ENCODE results near the gene CACNA1B. TPM values are rescaled to one million over a fixed set of nuclear protein-coding genes. Genes with fewer than 3 reads are reported as not detected.

The CACNA1B gene
- total RNA-seq, 1 experiment from 2014 or later: not detected

- Histone ChIP-seq H3K36me3 (ENCODE audit: insufficient read depth, low read length) (no peaks in the 10 kb centered on the region; the same call in 1 of the 2 replicates), H3K4me1 (ENCODE audit: low read length) (no peaks in the 10 kb centered on the region), H3K27ac (ENCODE audit: low read length) (no peak overlapping the region), H3K27me3 (ENCODE audit: low read length) (no peaks in the 10 kb centered on the region), H3K9ac (ENCODE audit: low read length) (no peak overlapping the region), H2AFZ (ENCODE audit: low read length) (no peak overlapping the region), H4K20me1 (ENCODE audit: insufficient read depth, low read depth, low read length) (no peaks in the 10 kb centered on the region), H3K9me2 (replicated peaks; ENCODE audit: insufficient read depth, low read length) (no peaks in the 10 kb centered on the region), H3K9me3 (ENCODE audit: low read length) (peaks cover 32% of the 10 kb centered on the region), H3K79me2 (ENCODE audit: low read length) (no peaks in the 10 kb centered on the region), H3K4me3 (ENCODE audit: low read length) (no peak overlapping the region), H3K4me2 (ENCODE audit: low read depth, low read length, poor library complexity, severe bottlenecking) (no peak overlapping the region)
- no peak for DNase-seq
Observed at GRCh38 chr9:137946993-137947392, 69.4 kb downstream of the CACNA1B start.

DNA sequence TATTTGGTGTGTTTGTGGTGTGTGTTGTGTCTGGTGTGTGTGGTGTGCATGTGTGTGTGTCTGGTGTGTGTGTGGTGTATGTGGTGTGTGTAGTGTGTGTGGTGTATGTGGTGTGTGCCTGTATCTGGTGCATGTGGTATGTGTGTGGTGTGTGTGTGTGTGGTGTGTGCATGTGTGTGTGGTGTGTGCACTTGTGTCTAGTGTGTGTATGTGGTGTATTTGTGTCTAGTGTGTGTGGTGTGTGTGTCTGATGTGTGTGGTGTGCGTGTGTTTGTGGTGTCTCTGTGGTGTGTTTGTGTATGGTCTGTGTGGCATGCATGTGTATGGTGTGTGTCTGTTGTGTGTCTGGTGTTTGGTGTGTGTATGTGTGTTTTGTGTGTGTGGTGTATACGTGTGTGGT lies 71.1 kb downstream of the CACNA1B start:
- no peak overlapping the region for H3K4me2 ChIP-seq (ENCODE audit: low read depth, low read length, poor library complexity, severe bottlenecking)
- H4K20me1 ChIP-seq (ENCODE audit: insufficient read depth, low read depth, low read length): no peaks in the 10 kb centered on the region
- DNase-seq: no peak
- H3K4me1 ChIP-seq (ENCODE audit: low read length): no peaks in the 10 kb centered on the region
- no peaks in the 10 kb centered on the region; the same call in 1 of the 2 replicates for H3K36me3 ChIP-seq (ENCODE audit: insufficient read depth, low read length)
- H3K4me3 ChIP-seq (ENCODE audit: low read length): no peak overlapping the region
- H2AFZ ChIP-seq (ENCODE audit: low read length): no peak overlapping the region
- H3K9ac ChIP-seq (ENCODE audit: low read length): no peak overlapping the region
- no peaks in the 10 kb centered on the region for H3K79me2 ChIP-seq (ENCODE audit: low read length)
- no peaks in the 10 kb centered on the region for H3K27me3 ChIP-seq (ENCODE audit: low read length)
- peaks cover 32% of the 10 kb centered on the region for H3K9me3 ChIP-seq (ENCODE audit: low read length)
- no peaks in the 10 kb centered on the region for H3K9me2 ChIP-seq (replicated peaks; ENCODE audit: insufficient read depth, low read length)
- no peak overlapping the region for H3K27ac ChIP-seq (ENCODE audit: low read length)

GRCh38 chr9:137949260-137949659 lies 71.7 kb downstream of the CACNA1B start:
- H3K4me1 ChIP-seq (ENCODE audit: low read length): no peaks in the 10 kb centered on the region
- no peaks in the 10 kb centered on the region for H3K27me3 ChIP-seq (ENCODE audit: low read length)
- H3K9me3 ChIP-seq (ENCODE audit: low read length): peaks cover 32% of the 10 kb centered on the region
- no peak overlapping the region for H3K4me3 ChIP-seq (ENCODE audit: low read length)
- H3K36me3 ChIP-seq (ENCODE audit: insufficient read depth, low read length): no peaks in the 10 kb centered on the region; the same call in 1 of the 2 replicates
- H4K20me1 ChIP-seq (ENCODE audit: insufficient read depth, low read depth, low read length): no peaks in the 10 kb centered on the region
- no peak overlapping the region for H3K9ac ChIP-seq (ENCODE audit: low read length)
- no peak for DNase-seq
- no peaks in the 10 kb centered on the region for H3K79me2 ChIP-seq (ENCODE audit: low read length)
- H2AFZ ChIP-seq (ENCODE audit: low read length): no peak overlapping the region
- H3K27ac ChIP-seq (ENCODE audit: low read length): no peak overlapping the region
- no peak overlapping the region for H3K4me2 ChIP-seq (ENCODE audit: low read depth, low read length, poor library complexity, severe bottlenecking)
- no peaks in the 10 kb centered on the region for H3K9me2 ChIP-seq (replicated peaks; ENCODE audit: insufficient read depth, low read length)

- no peak overlapping the region for H2AFZ ChIP-seq (ENCODE audit: low read length)
- no peaks in the 10 kb centered on the region for H3K9me2 ChIP-seq (replicated peaks; ENCODE audit: insufficient read depth, low read length)
- H3K9me3 ChIP-seq (ENCODE audit: low read length): peaks cover 21% of the 10 kb centered on the region
- H3K9ac ChIP-seq (ENCODE audit: low read length): no peak overlapping the region
- no peaks in the 10 kb centered on the region for H3K27me3 ChIP-seq (ENCODE audit: low read length)
- no peaks in the 10 kb centered on the region for H4K20me1 ChIP-seq (ENCODE audit: insufficient read depth, low read depth, low read length)
- no peaks in the 10 kb centered on the region; the same call in 1 of the 2 replicates for H3K36me3 ChIP-seq (ENCODE audit: insufficient read depth, low read length)
- H3K4me3 ChIP-seq (ENCODE audit: low read length): no peak overlapping the region
- no peak overlapping the region for H3K4me2 ChIP-seq (ENCODE audit: low read depth, low read length, poor library complexity, severe bottlenecking)
- no peak for DNase-seq
- no peaks in the 10 kb centered on the region for H3K4me1 ChIP-seq (ENCODE audit: low read length)
- H3K79me2 ChIP-seq (ENCODE audit: low read length): no peaks in the 10 kb centered on the region
- no peak overlapping the region for H3K27ac ChIP-seq (ENCODE audit: low read length)
Observed at GRCh38 chr9:137951107-137951506, 73.5 kb downstream of the CACNA1B start.

- Histone ChIP-seq H3K4me2 (ENCODE audit: low read depth, low read length, poor library complexity, severe bottlenecking) (no peak overlapping the region), H3K9ac (ENCODE audit: low read length) (no peak overlapping the region), H3K27me3 (ENCODE audit: low read length) (no peaks in the 10 kb centered on the region), H3K9me3 (ENCODE audit: low read length) (peaks cover 15% of the 10 kb centered on the region), H3K4me3 (ENCODE audit: low read length) (no peak overlapping the region), H3K27ac (ENCODE audit: low read length) (no peak overlapping the region), H4K20me1 (ENCODE audit: insufficient read depth, low read depth, low read length) (no peaks in the 10 kb centered on the region), H2AFZ (ENCODE audit: low read length) (no peak overlapping the region), H3K4me1 (ENCODE audit: low read length) (no peaks in the 10 kb centered on the region), H3K9me2 (replicated peaks; ENCODE audit: insufficient read depth, low read length) (no peaks in the 10 kb centered on the region), H3K79me2 (ENCODE audit: low read length) (no peaks in the 10 kb centered on the region), H3K36me3 (ENCODE audit: insufficient read depth, low read length) (no peaks in the 10 kb centered on the region; the same call in 1 of the 2 replicates)
- DNase-seq: no peak
Observed at GRCh38 chr9:137951597-137952490, 74.3 kb downstream of the CACNA1B start.

DNA sequence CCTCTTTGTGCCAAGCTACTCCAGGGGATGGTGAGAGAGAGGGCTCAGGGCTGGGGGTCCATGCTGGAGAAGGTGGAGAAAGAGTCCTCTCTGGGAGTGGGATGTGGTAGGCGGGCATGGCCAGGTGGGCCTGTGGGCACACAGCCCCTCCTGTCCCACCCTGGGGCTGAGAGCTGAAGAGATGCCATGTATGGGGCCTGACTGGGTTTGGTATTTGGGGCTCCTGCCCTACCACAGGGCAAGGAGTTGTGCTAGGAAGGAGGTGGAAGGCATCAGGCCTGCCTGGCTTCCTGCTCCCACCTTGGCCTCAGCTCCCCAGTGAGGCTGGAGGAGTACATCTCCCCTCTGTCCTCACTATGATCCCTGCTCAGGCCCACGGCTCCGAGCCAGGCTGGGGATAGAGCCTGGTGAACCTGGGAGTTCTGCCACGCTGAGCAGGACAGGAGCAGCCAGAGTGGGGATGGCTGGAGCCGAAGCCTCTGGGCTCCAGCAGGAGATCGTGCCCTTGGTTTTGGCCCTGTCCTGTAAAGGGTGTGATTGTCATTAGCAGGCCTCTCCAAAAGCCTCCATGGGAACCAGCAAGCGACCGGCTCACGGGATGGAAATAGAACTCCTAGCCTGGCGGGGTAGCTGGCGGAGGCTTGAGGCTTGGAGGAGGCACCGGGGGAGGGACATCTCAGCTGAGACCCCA lies 75.5 kb downstream of the CACNA1B start:
- Histone ChIP-seq H3K36me3 (ENCODE audit: insufficient read depth, low read length) (no peaks in the 10 kb centered on the region; the same call in 1 of the 2 replicates), H3K9me3 (ENCODE audit: low read length) (peaks cover 8% of the 10 kb centered on the region), H2AFZ (ENCODE audit: low read length) (no peak overlapping the region), H3K4me3 (ENCODE audit: low read length) (no peak overlapping the region), H3K4me1 (ENCODE audit: low read length) (no peaks in the 10 kb centered on the region), H4K20me1 (ENCODE audit: insufficient read depth, low read depth, low read length) (no peaks in the 10 kb centered on the region), H3K9ac (ENCODE audit: low read length) (no peak overlapping the region), H3K79me2 (ENCODE audit: low read length) (no peaks in the 10 kb centered on the region), H3K9me2 (replicated peaks; ENCODE audit: insufficient read depth, low read length) (no peaks in the 10 kb centered on the region), H3K4me2 (ENCODE audit: low read depth, low read length, poor library complexity, severe bottlenecking) (no peak overlapping the region), H3K27me3 (ENCODE audit: low read length) (no peaks in the 10 kb centered on the region), H3K27ac (ENCODE audit: low read length) (no peak overlapping the region)
- no peak for DNase-seq

DNA sequence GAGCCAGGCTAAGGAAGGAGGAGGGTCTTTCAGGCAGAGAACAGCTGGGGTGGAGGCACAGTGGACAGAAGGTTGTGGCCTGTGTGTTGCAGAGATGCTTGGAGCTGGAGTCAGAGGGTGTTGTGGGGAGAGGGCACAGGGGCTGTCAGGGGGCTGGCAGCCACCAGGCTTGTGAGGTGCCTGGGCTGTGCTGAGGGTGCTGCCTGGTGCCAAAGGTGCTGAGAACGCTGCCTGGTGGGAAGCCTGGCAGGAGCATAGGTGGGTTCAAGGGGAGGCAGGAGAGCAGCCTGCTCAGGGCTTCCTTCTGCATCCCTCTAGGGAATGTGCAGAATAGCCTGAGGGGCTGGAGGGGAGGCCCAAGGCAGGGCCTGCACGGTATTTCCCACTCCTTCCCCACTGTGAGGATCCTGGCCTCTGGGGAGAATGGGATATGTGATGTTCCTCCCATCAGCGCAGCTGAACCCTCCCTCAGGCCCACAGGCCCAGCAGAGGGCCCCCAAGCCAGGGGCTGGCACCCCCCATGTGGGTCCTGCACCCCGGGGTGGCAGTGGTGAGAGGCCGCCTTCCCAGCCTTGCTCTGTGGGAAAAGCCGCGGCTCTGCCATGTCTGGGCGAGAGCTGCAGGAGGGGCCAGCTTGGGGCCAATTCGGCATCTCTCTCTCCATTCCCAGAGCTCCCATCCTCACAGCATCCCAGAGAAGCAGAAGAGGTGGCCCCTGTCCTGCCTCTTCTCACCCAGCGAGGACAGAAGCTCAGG lies 76.3 kb downstream of the CACNA1B start:
- Histone ChIP-seq H3K9me3 (ENCODE audit: low read length) (peaks cover 2% of the 10 kb centered on the region), H3K4me2 (ENCODE audit: low read depth, low read length, poor library complexity, severe bottlenecking) (no peak overlapping the region), H4K20me1 (ENCODE audit: insufficient read depth, low read depth, low read length) (no peaks in the 10 kb centered on the region), H3K27ac (ENCODE audit: low read length) (no peak overlapping the region), H3K79me2 (ENCODE audit: low read length) (no peaks in the 10 kb centered on the region), H3K27me3 (ENCODE audit: low read length) (no peaks in the 10 kb centered on the region), H3K4me1 (ENCODE audit: low read length) (no peaks in the 10 kb centered on the region), H3K36me3 (ENCODE audit: insufficient read depth, low read length) (no peaks in the 10 kb centered on the region), H3K4me3 (ENCODE audit: low read length) (no peak overlapping the region), H3K9me2 (replicated peaks; ENCODE audit: insufficient read depth, low read length) (no peaks in the 10 kb centered on the region), H2AFZ (ENCODE audit: low read length) (no peak overlapping the region), H3K9ac (ENCODE audit: low read length) (no peak overlapping the region)
- DNase-seq: no peak

DNA sequence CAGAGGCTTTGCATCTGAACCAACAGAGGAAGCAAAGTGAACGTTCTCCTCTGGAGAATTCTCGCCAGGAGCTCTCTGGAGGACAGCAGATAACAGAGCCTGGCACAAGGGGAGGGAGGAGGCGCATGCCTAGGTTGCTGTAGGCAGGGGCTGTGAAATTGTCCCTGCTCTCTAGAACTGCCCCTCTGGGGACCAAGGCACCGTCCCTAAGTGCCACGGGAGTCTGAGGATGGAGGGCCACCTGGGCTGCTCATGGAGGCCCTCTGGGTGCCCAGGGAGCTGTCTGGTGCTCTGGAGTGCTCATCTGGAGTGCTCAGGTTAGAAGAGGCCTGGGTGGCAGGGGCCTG lies 77.6 kb downstream of the CACNA1B start:
- Histone ChIP-seq H3K4me1 (ENCODE audit: low read length) (no peaks in the 10 kb centered on the region), H3K9ac (ENCODE audit: low read length) (no peak overlapping the region), H3K27me3 (ENCODE audit: low read length) (no peaks in the 10 kb centered on the region), H3K4me2 (ENCODE audit: low read depth, low read length, poor library complexity, severe bottlenecking) (no peak overlapping the region), H2AFZ (ENCODE audit: low read length) (no peak overlapping the region), H3K79me2 (ENCODE audit: low read length) (no peaks in the 10 kb centered on the region), H3K9me3 (ENCODE audit: low read length) (no peaks in the 10 kb centered on the region), H3K27ac (ENCODE audit: low read length) (no peak overlapping the region), H3K4me3 (ENCODE audit: low read length) (no peak overlapping the region), H3K36me3 (ENCODE audit: insufficient read depth, low read length) (no peaks in the 10 kb centered on the region), H3K9me2 (replicated peaks; ENCODE audit: insufficient read depth, low read length) (no peaks in the 10 kb centered on the region), H4K20me1 (ENCODE audit: insufficient read depth, low read depth, low read length) (no peaks in the 10 kb centered on the region)
- no peak for DNase-seq

Measured in Karpas-422 (cell line).